HEK293T (cell line): ENCODE measurements around the gene MAGED4B.
"Not testable (repeated sequence)": the region's sequence is repeated elsewhere in the genome, so short reads cannot be mapped to it uniquely, and the experiment has no call there.

Experiments
- ARNT ChIP-seq: fragments of 450-650 bp; IDR thresholded peaks from 2 replicates; pipeline ENCODE4 v1.6.1; 2017; ENCODE audit warnings: mild to moderate bottlenecking
- BHLHE40 ChIP-seq: fragments of 450-650 bp; IDR thresholded peaks from 2 replicates; pipeline ENCODE4 v1.6.1; 2016; ENCODE audit warnings: mild to moderate bottlenecking, moderate library complexity, borderline replicate concordance
- FOXM1 ChIP-seq: fragments of 450-650 bp; IDR thresholded peaks from 2 replicates; pipeline ENCODE4 v1.6.1; 2017; ENCODE audit warnings: mild to moderate bottlenecking, borderline replicate concordance
- HDGF ChIP-seq: fragments of 450-650 bp; IDR thresholded peaks from 2 replicates; pipeline ENCODE4 v1.6.1; 2017; ENCODE audit warnings: antibody characterized with exemption, borderline replicate concordance
- SP1 ChIP-seq: fragments of 450-650 bp; IDR thresholded peaks from 2 replicates; pipeline ENCODE4 v1.6.1; 2017
- SUZ12 ChIP-seq: fragments of 450-650 bp; IDR thresholded peaks from 2 replicates; pipeline ENCODE4 v1.6.1; 2016; ENCODE audit warnings: mild to moderate bottlenecking
- TARDBP ChIP-seq: fragments of 450-650 bp; IDR thresholded peaks from 2 replicates; pipeline ENCODE4 v1.6.1; 2016
- ZNF384 ChIP-seq: fragments of 450-650 bp; IDR thresholded peaks from 2 replicates; pipeline ENCODE4 v1.6.1; 2016

DNA sequence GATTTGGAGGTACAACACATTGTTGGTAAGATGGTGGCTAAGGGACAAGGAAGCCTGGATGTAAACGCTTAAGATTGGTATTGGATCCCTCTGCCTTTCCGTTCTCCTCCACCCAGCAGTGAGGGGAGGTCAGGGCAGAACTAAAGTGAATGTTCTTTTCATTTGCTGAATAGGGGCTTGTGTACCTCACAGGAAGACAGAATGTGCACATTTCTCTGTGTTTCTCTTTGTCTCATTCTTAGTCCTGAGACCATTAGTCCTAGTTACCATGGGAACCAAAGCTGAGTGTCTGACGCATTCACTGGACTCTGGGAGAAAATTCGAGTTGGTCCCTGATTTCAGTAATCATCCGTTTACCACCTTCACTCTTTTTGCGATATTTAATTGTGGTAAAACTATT lies 26.7 kb downstream of the MAGED4B start:
- TF ChIP-seq HDGF, SUZ12, ZNF384, SP1, TARDBP, BHLHE40, FOXM1, ARNT: not testable (repeated sequence)
